CD4-positive, alpha-beta T cell treated with Interleukin-6 at 100 ng/mL for 8 hours (primary cell): ENCODE measurements around the gene CCDC167.

Experiments used
- DNase-seq: peaks from one replicate; pipeline ENCODE4 v3.0.0-alpha.2; 2020; ENCODE audit warnings: mixed read lengths, low spot score

CCDC167 gene

GRCh38 chr6:37488476-37488875, 11.2 kb downstream of the CCDC167 start:
- no peak for DNase-seq

GRCh38 chr6:37487591-37488380, 11.9 kb downstream of the CCDC167 start:
- DNase-seq: no peak

- no peak for DNase-seq
Measured at GRCh38 chr6:37486121-37486839, 13.4 kb downstream of the CCDC167 start.

GRCh38 chr6:37485291-37485702, 14.4 kb downstream of the CCDC167 start:
- DNase-seq: no peak

- DNase-seq: no peak
Measured at GRCh38 chr6:37484786-37485170, 14.9 kb downstream of the CCDC167 start.

GRCh38 chr6:37483917-37484785, 15.5 kb downstream of the CCDC167 start:
- DNase-seq: peak; percentile 75

GRCh38 chr6:37483252-37483901, 16.3 kb downstream of the CCDC167 start:
- no peak for DNase-seq

- no peak for DNase-seq
Measured at GRCh38 chr6:37482606-37483251, 17.0 kb downstream of the CCDC167 start.

GRCh38 chr6:37481711-37482605, 17.7 kb downstream of the CCDC167 start:
- no peak for DNase-seq

- no peak for DNase-seq
Measured at GRCh38 chr6:37480951-37481534, 18.6 kb downstream of the CCDC167 start.

GRCh38 chr6:37480118-37480736, 19.5 kb downstream of the CCDC167 start:
- no peak for DNase-seq

- no peak for DNase-seq
Measured at GRCh38 chr6:37479266-37479854, 20.3 kb downstream of the CCDC167 start.

- DNase-seq: no peak
Measured at GRCh38 chr6:37478827-37479226, 20.9 kb downstream of the CCDC167 start.

GRCh38 chr6:37477656-37478435, 21.8 kb downstream of the CCDC167 start:
- no peak for DNase-seq

GRCh38 chr6:37477191-37477590, 22.5 kb downstream of the CCDC167 start:
- no peak for DNase-seq

- DNase-seq: no peak
Measured at GRCh38 chr6:37474316-37474715, 25.4 kb downstream of the CCDC167 start.

- DNase-seq: no peak
Measured at GRCh38 chr6:37473364-37474095, 26.2 kb downstream of the CCDC167 start.

- no peak for DNase-seq
Measured at GRCh38 chr6:37467718-37468117, 32.0 kb downstream of the CCDC167 start.
